Measurements from ENCODE around the gene SLC27A2.
"Not testable (repeated sequence)": the region's sequence is repeated elsewhere in the genome, so short reads cannot be mapped to it uniquely, and the experiment has no call there.

SLC27A2 gene

DNA sequence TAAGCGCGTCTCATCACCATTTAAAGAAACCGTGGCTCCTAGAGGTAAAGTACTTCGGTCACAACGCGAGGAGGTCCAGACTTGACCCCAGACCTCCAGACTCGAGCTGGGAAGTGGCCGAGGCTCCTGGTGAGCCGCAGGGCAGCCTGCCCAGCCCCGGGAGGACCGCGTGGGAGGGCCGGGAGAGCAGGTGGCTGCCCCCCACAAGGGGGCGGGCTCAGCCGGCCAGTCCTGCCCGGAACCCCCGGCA is at the start of gene SLC27A2:
Gene SLC27A2, plus strand, starts transcription at position 228 of the 250 bp plus-strand sequence. CDS start 232 bp downstream, outside the sequence.
- no peak for DNase-seq (ENCODE audit: low read depth)

DNA sequence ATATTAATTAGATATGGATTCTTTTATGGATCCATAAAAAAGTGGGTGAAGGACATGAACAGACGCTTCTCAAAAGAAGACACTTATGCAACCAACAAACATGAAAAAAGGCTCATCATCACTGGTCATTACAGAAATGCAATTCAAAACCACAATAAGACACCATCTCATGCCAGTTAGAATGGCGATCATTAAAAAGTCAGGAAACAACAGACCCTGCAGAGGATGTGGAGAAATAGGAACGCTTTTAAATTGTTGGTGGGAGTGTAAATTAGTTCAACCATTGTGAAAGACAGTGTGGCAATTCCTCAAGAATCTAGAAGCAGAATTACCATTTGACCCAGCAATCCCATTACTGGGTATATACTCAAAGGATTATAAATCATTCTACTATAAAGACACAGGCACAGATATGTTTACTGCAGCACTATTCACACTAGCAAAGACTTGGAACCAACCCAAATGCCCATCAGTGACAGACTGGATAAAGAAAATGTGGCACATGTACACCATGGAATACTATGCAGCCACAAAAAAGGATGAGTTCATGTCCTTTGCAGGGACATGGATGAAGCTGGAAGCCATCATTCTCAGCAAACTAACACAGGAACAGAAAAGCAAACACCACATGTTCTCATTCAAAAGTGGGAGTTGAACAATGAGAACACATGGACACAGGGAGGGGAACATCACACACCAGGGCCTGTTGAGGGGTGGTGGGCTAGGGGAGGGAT is 49.6 kb upstream of the SLC27A2 start:
- DNase-seq (ENCODE audit: low read depth), result not testable (repeated sequence)

DNA sequence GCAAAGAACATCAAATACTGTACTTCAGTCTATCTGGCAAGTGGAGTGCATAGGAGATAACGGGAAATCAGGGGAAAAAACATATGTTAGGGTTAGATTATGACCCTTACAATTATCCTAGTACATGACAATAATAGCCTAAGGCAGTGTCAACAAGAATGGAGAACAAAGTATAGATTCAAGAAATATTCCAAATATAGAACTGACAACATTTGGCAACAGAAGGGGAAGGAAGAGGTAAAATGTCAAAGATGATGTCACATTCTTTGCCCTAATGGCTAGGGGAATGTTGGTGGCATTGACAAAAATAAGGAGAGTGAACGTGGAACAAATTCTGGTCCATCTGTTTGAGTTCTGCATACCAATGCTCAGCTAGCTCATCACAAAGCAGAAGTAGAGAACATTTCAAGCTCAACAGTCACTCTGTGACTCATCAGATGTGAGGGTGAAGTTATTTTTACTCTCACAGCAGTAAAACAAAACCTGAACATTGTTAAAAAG is 47.4 kb upstream of the SLC27A2 start:
- no peak for DNase-seq (ENCODE audit: low read depth)

GRCh38 chr15:50135031-50135551 is 46.9 kb upstream of the SLC27A2 start:
- no peak for DNase-seq (ENCODE audit: low read depth)

GRCh38 chr15:50137330-50137761 is 44.6 kb upstream of the SLC27A2 start:
- peak; percentile 4 for DNase-seq (ENCODE audit: low read depth)

DNA sequence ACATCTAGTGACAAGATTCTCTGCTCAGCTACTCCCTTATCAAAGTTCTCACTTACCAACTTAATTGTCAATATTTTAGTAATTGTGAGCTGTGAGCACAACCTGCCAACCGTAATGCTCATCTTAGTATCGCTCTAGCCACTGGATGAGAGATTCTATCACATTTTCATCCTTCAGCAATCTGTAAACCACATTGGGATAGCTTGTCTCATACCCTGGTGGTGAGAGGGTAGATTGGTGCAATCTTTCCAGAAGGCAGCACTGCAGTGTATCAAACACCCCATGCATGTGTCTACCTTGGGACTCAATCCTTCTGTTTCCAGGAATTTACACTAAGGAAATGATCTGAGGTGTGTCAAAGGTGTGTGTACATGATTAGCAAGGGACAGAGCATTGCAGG is 44.1 kb upstream of the SLC27A2 start:
- DNase-seq (ENCODE audit: low read depth), result no peak

DNA sequence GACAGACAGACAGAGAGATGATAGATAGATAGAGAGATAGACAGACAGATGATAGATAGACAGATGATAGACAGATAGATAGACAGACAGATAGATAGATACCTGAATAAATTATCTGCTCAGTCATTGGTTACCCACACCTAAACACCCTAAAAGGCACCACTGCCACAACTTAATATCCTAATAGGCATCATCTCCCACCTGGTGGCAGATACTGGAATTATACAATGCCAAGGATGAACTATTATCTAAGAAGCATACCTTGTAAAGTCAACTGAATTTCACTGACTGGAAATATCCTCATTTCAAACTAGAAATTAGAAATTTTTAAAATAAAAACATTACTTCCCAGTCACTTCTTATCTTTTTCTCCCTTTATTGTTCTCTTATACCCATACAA is 43.6 kb upstream of the SLC27A2 start:
- no peak for DNase-seq (ENCODE audit: low read depth)

- no peak for DNase-seq (ENCODE audit: low read depth)
These were observed 41.9 kb upstream of the SLC27A2 start for GRCh38 chr15:50140098-50140497.

DNA sequence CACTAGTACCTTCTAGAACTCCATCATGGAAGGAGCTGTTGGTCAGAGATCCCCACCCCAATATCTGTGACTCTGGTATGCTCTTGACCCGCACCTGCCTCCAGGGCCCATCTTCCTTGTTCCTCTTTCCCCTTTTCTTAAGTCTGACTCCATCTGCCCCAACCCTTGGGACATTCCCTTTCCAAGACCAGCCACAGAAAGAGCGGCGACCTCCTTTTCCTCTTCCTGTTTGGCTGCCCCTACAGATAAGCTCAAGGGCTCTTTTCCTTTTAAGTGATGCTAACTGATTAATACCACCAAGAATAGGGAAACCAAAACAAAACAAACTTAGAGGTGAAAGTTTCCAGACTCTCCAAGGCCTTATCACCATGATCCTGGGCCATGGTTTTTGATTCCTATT is 41.0 kb upstream of the SLC27A2 start:
- DNase-seq (ENCODE audit: low read depth), result no peak

GRCh38 chr15:50141856-50142255 is 40.1 kb upstream of the SLC27A2 start:
- DNase-seq (ENCODE audit: low read depth), result no peak

GRCh38 chr15:50143255-50143860 is 38.6 kb upstream of the SLC27A2 start:
- no peak for DNase-seq (ENCODE audit: low read depth)

- DNase-seq (ENCODE audit: low read depth), result no peak
These were observed 37.5 kb upstream of the SLC27A2 start for GRCh38 chr15:50144341-50145120.

DNA sequence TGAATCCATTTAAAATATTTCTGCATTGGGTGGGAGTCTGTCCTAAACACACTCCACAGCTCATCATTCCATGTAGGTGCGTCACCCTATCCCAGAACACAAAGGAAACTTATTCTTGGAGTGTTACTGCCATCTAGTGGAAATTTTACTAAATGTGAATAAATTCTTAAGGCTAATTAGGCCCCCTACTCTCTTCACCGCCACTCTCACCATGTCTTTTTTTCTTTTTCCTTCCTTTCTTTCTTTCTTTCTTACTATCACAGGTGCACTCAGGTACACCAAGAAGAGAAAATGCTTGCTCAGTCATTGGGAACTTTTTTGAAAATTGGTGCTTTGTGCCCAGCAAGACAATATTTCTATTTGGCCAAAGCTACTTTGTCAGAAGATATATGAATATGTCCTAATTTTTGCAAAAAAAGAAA is 36.5 kb upstream of the SLC27A2 start:
- no peak for DNase-seq (ENCODE audit: low read depth)

DNA sequence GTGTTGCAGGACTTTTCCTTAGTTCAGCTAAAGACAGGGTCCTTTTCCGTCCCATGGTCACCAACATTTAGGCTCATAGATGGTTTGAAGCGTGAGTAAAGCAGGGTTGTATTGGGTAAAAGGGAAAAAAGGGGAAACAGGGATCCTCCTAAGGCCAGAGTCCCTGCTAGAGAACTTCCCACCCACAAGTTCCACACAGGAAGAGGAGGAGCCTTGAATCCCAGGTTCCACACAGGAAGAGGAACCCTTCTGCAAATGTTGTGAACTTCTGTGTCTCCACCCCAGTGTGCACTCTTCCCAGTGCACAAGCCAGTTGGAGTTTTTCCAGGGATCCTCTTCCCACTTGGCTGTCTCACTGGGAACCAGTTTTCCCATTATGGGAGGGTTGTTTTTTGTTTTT is 35.4 kb upstream of the SLC27A2 start:
- DNase-seq (ENCODE audit: low read depth), result no peak

DNA sequence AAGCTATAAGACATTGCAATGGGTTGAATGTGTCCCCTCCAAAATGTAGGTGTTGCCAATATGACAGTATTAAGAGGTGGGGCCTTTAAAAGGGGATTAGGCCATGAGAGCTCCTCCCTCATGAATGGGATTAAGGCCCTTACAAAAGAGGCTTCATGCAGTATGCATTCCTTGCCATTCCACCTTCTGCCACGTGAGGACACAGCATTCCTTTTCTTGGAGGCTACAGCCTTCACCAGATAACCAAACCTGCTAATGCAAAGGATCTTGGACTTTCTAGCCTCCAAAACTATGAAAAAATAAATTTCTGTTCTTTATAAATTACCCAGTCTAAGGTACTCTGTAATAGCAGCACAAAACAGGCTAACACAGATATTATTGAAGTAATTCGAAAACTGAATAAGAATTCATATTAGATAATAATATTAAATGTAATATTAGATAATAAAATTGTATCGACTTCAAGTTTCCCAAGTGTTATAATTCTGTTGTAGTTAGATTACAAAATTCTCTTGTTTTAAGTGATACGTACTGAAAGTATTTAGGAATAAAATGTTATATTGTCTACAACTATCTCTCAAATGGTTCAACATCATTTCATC is 33.5 kb upstream of the SLC27A2 start:
- DNase-seq (ENCODE audit: low read depth), result no peak

GRCh38 chr15:50149090-50149489 is 32.9 kb upstream of the SLC27A2 start:
- no peak for DNase-seq (ENCODE audit: low read depth)

- DNase-seq (ENCODE audit: low read depth), result no peak
These were observed 31.6 kb upstream of the SLC27A2 start for GRCh38 chr15:50150349-50150748.

DNA sequence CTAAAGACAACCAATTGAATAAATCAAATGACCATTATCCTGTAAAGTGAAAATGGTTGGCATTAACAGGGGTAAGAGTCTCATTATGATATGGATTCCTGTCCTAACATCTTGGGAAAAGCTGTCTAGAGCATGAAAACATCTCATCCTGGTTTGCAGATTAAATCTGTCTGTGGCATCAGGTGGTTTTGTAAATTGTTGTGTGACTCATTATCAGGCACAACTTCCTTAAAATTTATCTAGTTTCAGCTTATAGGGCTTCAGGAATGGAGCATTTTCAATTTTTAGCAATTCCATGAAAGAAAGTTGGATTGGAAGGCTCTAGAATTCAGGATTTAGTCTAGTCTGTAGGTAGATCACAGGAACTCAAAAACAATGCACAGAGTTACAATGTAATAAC is 31.1 kb upstream of the SLC27A2 start:
- no peak for DNase-seq (ENCODE audit: low read depth)

DNA sequence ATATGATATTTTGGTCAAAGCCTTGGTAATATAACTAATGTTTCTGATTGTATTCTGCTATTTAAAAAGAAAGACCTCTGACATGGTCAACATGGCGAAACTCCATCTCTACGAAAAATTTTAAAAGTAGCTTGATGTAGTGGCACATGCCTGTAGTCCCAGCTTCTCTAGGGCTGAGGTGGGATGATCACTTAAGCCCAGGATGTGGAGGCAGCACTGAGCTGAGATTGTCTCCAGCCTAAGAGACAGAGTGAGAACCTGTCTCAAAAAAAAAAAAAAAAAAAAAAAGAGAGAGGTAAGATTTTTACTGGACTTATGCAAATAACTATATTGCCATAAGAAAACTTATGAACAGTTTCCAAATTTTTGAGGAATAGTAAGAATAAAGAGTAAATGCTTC is 30.5 kb upstream of the SLC27A2 start:
- no peak for DNase-seq (ENCODE audit: low read depth)

DNA sequence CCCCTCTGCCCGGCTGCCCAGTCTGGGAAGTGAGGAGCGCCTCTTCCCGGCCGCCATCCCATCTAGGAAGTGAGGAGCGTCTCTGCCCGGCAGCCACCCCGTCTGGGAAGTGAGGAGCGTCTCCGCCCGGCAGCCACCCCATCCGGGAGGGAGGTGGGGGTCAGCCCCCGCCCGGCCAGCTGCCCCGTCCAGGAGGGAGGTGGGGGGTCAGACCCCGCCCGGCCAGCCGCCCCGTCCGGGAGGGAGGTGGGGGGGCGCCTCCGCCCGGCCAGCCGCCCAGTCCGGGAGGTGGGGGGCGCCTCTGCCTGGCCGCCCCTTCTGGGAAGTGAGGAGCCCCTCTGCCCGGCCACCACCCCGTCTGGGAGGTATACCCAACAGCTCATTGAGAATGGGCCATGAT is 23.8 kb upstream of the SLC27A2 start:
- not testable (repeated sequence) for DNase-seq (ENCODE audit: low read depth)

- no peak for DNase-seq (ENCODE audit: low read depth)
These were observed 18.9 kb upstream of the SLC27A2 start for GRCh38 chr15:50162969-50163718.

Data from stimulated activated CD8-positive, alpha-beta memory T cell treated with anti-CD3 and anti-CD28 coated beads, Interleukin-7, amount 100 ng/mL, for 24 hours (primary cell).